IMR-90 (cell line): ENCODE results near the gene PIK3CB. TPM values are rescaled to one million over a fixed set of nuclear protein-coding genes. Genes with fewer than 3 reads are reported as not detected.
A peak's percentile ranks its signal among the peaks of the same experiment; 100 is the strongest.
"Not testable (repeated sequence)": the region's sequence is repeated elsewhere in the genome, so short reads cannot be mapped to it uniquely, and the experiment has no call there.

Experiments
- ATAC-seq: fragments of 200-7000 bp; cut with Tn5 transposase; 2 replicates; pipeline ENCODE4 v1.9.1; 2020; ENCODE audit warnings: low read depth, mild to moderate bottlenecking, moderate library complexity
- BruUV-seq: library from RNA; stranded (reverse); fragments of 400-500 nt; replicated peaks from 2 replicates; lab custom pipeline; 2021; lab: Mats Ljungman, UMichigan
- CTCF ChIA-PET: fragments of 300-600 bp; formaldehyde crosslinking; extraction: SDS; loops from one replicate; lab custom pipeline; 2021; ENCODE audit warnings: antibody characterized with exemption; lab: Yijun Ruan, JAX
- POLR2A ChIA-PET: fragments of 300-600 bp; sonication (Branson Sonifier 250); formaldehyde crosslinking; loops from one replicate; lab custom pipeline; 2022; ENCODE audit warnings: antibody characterized with exemption; ENCODE audit not compliant: unreplicated experiment; lab: Charles Lee
- DNase-seq: peaks from one replicate; pipeline ENCODE4 v3.0.0; 2013
- H2AFZ ChIP-seq: replicated peaks from 2 replicates; pipeline ENCODE3; 2013; ENCODE audit warnings: low read length, mild to moderate bottlenecking; ENCODE audit not compliant: poor library complexity
- H2AK5ac ChIP-seq: 2 replicates; pipeline ENCODE4 v1.6.1; 2013; ENCODE audit warnings: low read depth, low read length, inconsistent platforms
- H2AK9ac ChIP-seq: replicated peaks from 2 replicates; pipeline ENCODE3; 2013; ENCODE audit warnings: mild to moderate bottlenecking, low read depth, low read length, moderate library complexity; ENCODE audit not compliant: poor library complexity
- H2BK120ac ChIP-seq: 2 replicates; pipeline ENCODE4 v1.6.1; 2013; ENCODE audit warnings: low read depth, low read length, inconsistent platforms
- H2BK15ac ChIP-seq: 3 replicates; pipeline ENCODE4 v1.6.1; 2013; ENCODE audit warnings: low read depth, low read length, inconsistent platforms
- H2BK20ac ChIP-seq: 2 replicates; pipeline ENCODE4 v1.6.1; 2013; ENCODE audit warnings: low read depth, mild to moderate bottlenecking, inconsistent platforms, low read length, moderate library complexity
- H2BK5ac ChIP-seq: 2 replicates; pipeline ENCODE4 v1.6.1; 2013; ENCODE audit warnings: mild to moderate bottlenecking, low read depth, low read length, inconsistent platforms; ENCODE audit not compliant: poor library complexity, severe bottlenecking
- H3K14ac ChIP-seq: replicated peaks from 2 replicates; pipeline ENCODE4 v1.6.1; 2013; ENCODE audit warnings: low read depth, low read length, inconsistent platforms
- H3K18ac ChIP-seq: 2 replicates; pipeline ENCODE4 v1.6.1; 2013; ENCODE audit warnings: low read depth, low read length, control low read depth
- H3K23ac ChIP-seq: 2 replicates; pipeline ENCODE4 v1.6.1; 2013; ENCODE audit warnings: low read depth, low read length, inconsistent platforms
- H3K27ac ChIP-seq: 2 replicates; pipeline ENCODE4 v1.5.1; 2013; ENCODE audit warnings: mild to moderate bottlenecking, control low read depth, low read length; ENCODE audit not compliant: insufficient read depth
- H3K27me3 ChIP-seq: 2 replicates; pipeline ENCODE4 v1.6.1; 2013; ENCODE audit warnings: low read length; ENCODE audit not compliant: control insufficient read depth, insufficient read depth
- H3K36me3 ChIP-seq: 2 replicates; pipeline ENCODE4 v1.6.1; 2013; ENCODE audit warnings: low read length, mixed read lengths; ENCODE audit not compliant: control insufficient read depth, insufficient read depth
- H3K4ac ChIP-seq: 2 replicates; pipeline ENCODE4 v1.6.1; 2013; ENCODE audit warnings: low read depth, low read length, inconsistent platforms
- H3K4me1 ChIP-seq: 2 replicates; pipeline ENCODE4 v1.6.1; 2013; ENCODE audit warnings: low read length, mixed read lengths; ENCODE audit not compliant: control insufficient read depth, insufficient read depth
- H3K4me2 ChIP-seq: 2 replicates; pipeline ENCODE4 v1.6.1; 2013; ENCODE audit warnings: low read depth, mild to moderate bottlenecking, control low read depth, low read length, moderate library complexity
- H3K4me3 ChIP-seq: 2 replicates; pipeline ENCODE4 v1.5.1; 2013; ENCODE audit warnings: low read depth, mild to moderate bottlenecking, control low read depth, low read length, moderate library complexity; ENCODE audit not compliant: insufficient read depth
- H3K56ac ChIP-seq: 2 replicates; pipeline ENCODE4 v1.6.1; 2013; ENCODE audit warnings: low read length, inconsistent platforms; ENCODE audit not compliant: insufficient read depth; ENCODE audit errors: extremely low read depth
- H3K79me1 ChIP-seq, 2 experiments: 2 replicates each; pipeline ENCODE4 v1.6.1; 2013; ENCODE audit warnings: low read length in 2 of 2, inconsistent platforms in 1 of 2, low read depth in 1 of 2
- H3K9ac ChIP-seq: 2 replicates; pipeline ENCODE4 v1.6.1; 2013; ENCODE audit warnings: low read depth, low read length, control low read depth
- H3K9me1 ChIP-seq: 2 replicates; pipeline ENCODE4 v1.6.1; 2013; ENCODE audit warnings: low read length, inconsistent platforms; ENCODE audit not compliant: insufficient read depth
- H3K9me3 ChIP-seq: 2 replicates; pipeline ENCODE4 v1.6.1; 2013; ENCODE audit warnings: low read length; ENCODE audit not compliant: control insufficient read depth, insufficient read depth
- H4K20me1 ChIP-seq: 2 replicates; pipeline ENCODE4 v1.6.1; 2013; ENCODE audit warnings: low read length, inconsistent platforms; ENCODE audit not compliant: insufficient read depth
- H4K5ac ChIP-seq: 2 replicates; pipeline ENCODE4 v1.6.1; 2013; ENCODE audit warnings: mild to moderate bottlenecking, low read depth, low read length, control low read depth
- H4K8ac ChIP-seq, 2 experiments: 2 replicates each; pipeline ENCODE4 v1.6.1; 2013; ENCODE audit warnings: low read depth in 2 of 2, low read length in 2 of 2, control low read depth in 1 of 2, inconsistent platforms in 1 of 2
- H4K91ac ChIP-seq: 2 replicates; pipeline ENCODE4 v1.6.1; 2013; ENCODE audit warnings: low read depth, low read length, inconsistent platforms; ENCODE audit not compliant: insufficient read depth
- WGBS, 2 experiments: methylation state at CpG; one replicate each; pipeline versions ENCODE4 v1.1.5 to v1.1.7; 2013; ENCODE audit warnings: missing lambda C conversion rate in 2 of 2; ENCODE audit not compliant: insufficient read length in 1 of 2; ENCODE audit errors: extremely low coverage in 2 of 2; 5-methylcytosine and 5-hydroxymethylcytosine counted together
- dilution Hi-C: fragments of 300-500 bp; cut with HindIII; formaldehyde crosslinking; loops from one replicate; pipeline ENCODE4 v1.14.3; 2018; ENCODE audit warnings: low sequenced_read_pairs; ENCODE audit not compliant: unreplicated experiment
- in situ Hi-C: fragments of 300-500 bp; cut with MboI; formaldehyde crosslinking; loops from 3 replicates; pipeline ENCODE4 v1.14.3; 2019; ENCODE audit warnings: low sequenced_read_pairs, inconsistent platforms, mixed read lengths
- intact Hi-C: fragments of 100-400 bp; cut with micrococcal nuclease; formaldehyde crosslinking; loops from 2 replicates; pipeline ENCODE4 v1.10.0; 2022
- polyA plus RNA-seq, 3 experiments: library from polyadenylated mRNA; depleted of rRNA; stranded (reverse); fragments of >200 nt; gene quantifications; 2 replicates each; pipeline ENCODE4 v1.2.3, GENCODE V29; 2012; ENCODE audit warnings: low replicate concordance in 1 of 3
- total RNA-seq: library from RNA; depleted of rRNA; stranded (reverse); fragments of >200 nt; gene quantifications from 2 replicates; pipeline ENCODE4 v1.2.3, GENCODE V29; 2012

PIK3CB gene
- total and polyA plus RNA-seq, 2 of the 4 experiments (the other 2 are of a cell fraction), result 6.3 to 6.8 TPM

- in situ Hi-C loops, BruUV-seq, H3K4me1 ChIP-seq, H2BK5ac ChIP-seq, H2AFZ ChIP-seq, H2AK9ac ChIP-seq, POLR2A ChIA-PET, H3K9me1 ChIP-seq, H2BK20ac ChIP-seq, H4K20me1 ChIP-seq, CTCF ChIA-PET, H2BK15ac ChIP-seq, ATAC-seq, H3K4me2 ChIP-seq, H3K27ac ChIP-seq, dilution Hi-C loops, H3K14ac ChIP-seq, H3K18ac ChIP-seq, H3K27me3 ChIP-seq, H3K9ac ChIP-seq, H3K36me3 ChIP-seq, DNase-seq, H3K9me3 ChIP-seq, H3K4ac ChIP-seq, H4K5ac ChIP-seq, H3K4me3 ChIP-seq, H2BK120ac ChIP-seq, H3K56ac ChIP-seq, H4K91ac ChIP-seq: not testable (repeated sequence)
- WGBS, 2 experiments, result 95% methylated on average over 10 of the region's 19 CpGs; no CpG with 5 or more reads in 1 of the 2 experiments
- Histone ChIP-seq H4K8ac (peak overlapping the region in 1 of 2 experiments; percentile 28; a peak in 1 of 4 replicates), H3K79me1 (peaks cover 15 to 33% of the 10 kb centered on the region in 2 experiments), H2AK5ac (peak overlapping the region; percentile 78; the same call in 1 of the 2 replicates), H3K23ac (peak overlapping the region; percentile 95; the same call in 1 of the 2 replicates)
- intact Hi-C loops, result loop anchor here (10.0 kb wide), 2 partner anchors 141 to 241 kb away; partner anchors contain the start of gene CEP70
Observed at GRCh38 chr3:138835846-138836245, 1.1 kb upstream of the PIK3CB start.
